B cell (primary cell): ENCODE data around the gene CLDN7. TPM values are rescaled to one million over a fixed set of nuclear protein-coding genes. Genes with fewer than 3 reads are reported as not detected.

Source experiments
- ATAC-seq: fragments of 200-7000 bp; cut with Tn5 transposase; one replicate; pipeline ENCODE4 v1.10.0; 2021; ENCODE audit warnings: low read depth, mild to moderate bottlenecking, moderate number of reproducible peaks, moderate library complexity
- CTCF ChIA-PET: fragments of 350-600 bp; sonication (Branson Sonifier 250); formaldehyde crosslinking; loops from one replicate; lab custom pipeline; 2021; ENCODE audit warnings: antibody characterized with exemption, inconsistent platforms; lab: Charles Lee
- POLR2A ChIA-PET: fragments of 350-600 bp; sonication (Branson Sonifier 250); formaldehyde crosslinking; loops from one replicate; lab custom pipeline; 2021; ENCODE audit warnings: antibody characterized with exemption; lab: Charles Lee
- DNase-seq: peaks from one replicate; pipeline ENCODE4 v3.0.0; 2013
- H2AFZ ChIP-seq: 2 replicates; pipeline ENCODE4 v1.6.1; 2012; ENCODE audit warnings: mild to moderate bottlenecking, low read depth, low read length; ENCODE audit not compliant: insufficient read depth, poor library complexity, severe bottlenecking
- H3K27ac ChIP-seq, 2 donors: 1 replicate in 1 of 2; 2 replicates in 1 of 2; pipeline ENCODE4 v1.5.1; 2012 to 2013; ENCODE audit warnings: low read length in 2 of 2, mild to moderate bottlenecking in 2 of 2, moderate library complexity in 1 of 2
- H3K27me3 ChIP-seq, 4 experiments: fragments of 200-600 bp in 1 of 4; sonication (generic) in 1 of 4; replicated peaks in 1 of 4; 1 replicate in 2 of 4; 2 replicates in 2 of 4; pipeline versions ENCODE4 v1.6.1 to v1.7.0; 2013 to 2016; ENCODE audit warnings: low read length in 3 of 4, mild to moderate bottlenecking in 2 of 4, mixed read lengths in 1 of 4, moderate library complexity in 1 of 4; ENCODE audit not compliant: insufficient read depth in 4 of 4, control insufficient read depth in 3 of 4; ENCODE audit errors: control extremely low read depth in 1 of 4
- H3K36me3 ChIP-seq, 2 experiments: replicated peaks in 1 of 2; 1 replicate in 1 of 2; 2 replicates in 1 of 2; pipeline versions ENCODE4 v1.6.1 to v1.7.1; 2013; ENCODE audit warnings: low read length in 1 of 2; ENCODE audit not compliant: insufficient read depth in 2 of 2, control insufficient read depth in 1 of 2; ENCODE audit errors: control extremely low read depth in 1 of 2, extremely low read depth in 1 of 2
- H3K4me1 ChIP-seq, 2 donors: fragments of 200-600 bp in 1 of 2; sonication (generic) in 1 of 2; 1 replicate in 1 of 2; 2 replicates in 1 of 2; pipeline versions ENCODE4 v1.5.1 to v1.6.1; 2013 to 2017; ENCODE audit warnings: low read length in 2 of 2; ENCODE audit not compliant: control insufficient read depth in 2 of 2, insufficient read depth in 2 of 2
- H3K4me2 ChIP-seq: replicated peaks from 2 replicates; pipeline ENCODE3; 2012; ENCODE audit warnings: mild to moderate bottlenecking, low read depth, low read length; ENCODE audit not compliant: poor library complexity, severe bottlenecking
- H3K4me3 ChIP-seq, 5 experiments: fragments of 200-600 bp in 1 of 5; sonication (generic) in 1 of 5; 1 replicate in 3 of 5; 2 replicates in 2 of 5; pipeline versions ENCODE4 v1.5.1 to v1.7.0; 2011 to 2016; ENCODE audit warnings: low read length in 4 of 5, mild to moderate bottlenecking in 4 of 5, low read depth in 2 of 5, control low read depth in 1 of 5, moderate library complexity in 1 of 5; ENCODE audit not compliant: insufficient read depth in 1 of 5; ENCODE audit errors: control extremely low read depth in 1 of 5, extremely low read depth in 1 of 5
- H3K79me2 ChIP-seq: fragments of 200-600 bp; sonication (generic); one replicate; pipeline ENCODE4 v1.6.0; 2016; ENCODE audit warnings: low read length; ENCODE audit not compliant: control insufficient read depth, insufficient read depth
- H3K9ac ChIP-seq: fragments of 200-600 bp; sonication (generic); 2 replicates; pipeline ENCODE4 v1.6.1; 2017; ENCODE audit warnings: mild to moderate bottlenecking, low read length, moderate library complexity
- H3K9me3 ChIP-seq, 3 donors: one replicate each; pipeline versions ENCODE4 v1.6.1 to v1.7.1; 2013; ENCODE audit warnings: low read length in 2 of 3; ENCODE audit not compliant: control insufficient read depth in 2 of 3, insufficient read depth in 1 of 3; ENCODE audit errors: control extremely low read depth in 1 of 3
- H4K20me1 ChIP-seq: 2 replicates; pipeline ENCODE4 v1.6.0; 2012; ENCODE audit warnings: mild to moderate bottlenecking, low read length; ENCODE audit not compliant: insufficient read depth, control insufficient read depth, poor library complexity, severe bottlenecking
- H3K27ac Mint-ChIP-seq: one replicate; pipeline ENCODE4 v1.8.0; 2021; ENCODE audit warnings: mixed read lengths
- H3K27me3 Mint-ChIP-seq: one replicate; pipeline ENCODE4 v1.8.0; 2021; ENCODE audit warnings: mixed read lengths
- H3K4me1 Mint-ChIP-seq: one replicate; pipeline ENCODE4 v1.8.0; 2021; ENCODE audit warnings: mixed read lengths
- H3K4me3 Mint-ChIP-seq: one replicate; pipeline ENCODE4 v1.8.0; 2021; ENCODE audit warnings: mixed read lengths
- H3K9me3 Mint-ChIP-seq: one replicate; pipeline ENCODE4 v1.8.0; 2022; ENCODE audit warnings: mixed read lengths; ENCODE audit not compliant: insufficient read depth
- EZH2 ChIP-seq: IDR thresholded peaks from 2 replicates; pipeline ENCODE4 v1.6.1; 2012; ENCODE audit warnings: borderline replicate concordance, low read depth, mild to moderate bottlenecking, moderate library complexity, low read length; ENCODE audit not compliant: insufficient read depth, poor library complexity, severe bottlenecking
- WGBS: methylation state at CpG from one replicate; pipeline ENCODE4 v1.1.5; 2013; ENCODE audit warnings: missing lambda C conversion rate; ENCODE audit not compliant: insufficient coverage; 5-methylcytosine and 5-hydroxymethylcytosine counted together
- intact Hi-C: fragments of 100-400 bp; cut with micrococcal nuclease; formaldehyde crosslinking; loops from one replicate; pipeline ENCODE4 v1.10.0; 2022
- polyA plus RNA-seq: library from polyadenylated mRNA; depleted of rRNA; stranded (reverse); fragments of >200 nt; gene quantifications from 2 replicates; pipeline ENCODE4 v1.2.3, GENCODE V29; 2012
- total RNA-seq, 2 donors: library from RNA; stranded (reverse); fragments of 120-200 nt in 1 of 2; gene quantifications; 1 replicate in 1 of 2; 2 replicates in 1 of 2; pipeline versions ENCODE4 v1.2.3 to v1.2.4, GENCODE V29; 2013 to 2022
- TF ChIP-seq, protein P1 (sequence below): fragments of 200-600 bp; IDR thresholded peaks from one replicate; pipeline ENCODE4 v1.8.0; 2022; ENCODE audit warnings: antibody characterized with exemption, mild to moderate bottlenecking

CLDN7 gene
- total and polyA plus RNA-seq, 2 donors (not counting 1 experiment from before 2014, with no cell fraction given) = 1.2 to 5.8 TPM

DNA sequence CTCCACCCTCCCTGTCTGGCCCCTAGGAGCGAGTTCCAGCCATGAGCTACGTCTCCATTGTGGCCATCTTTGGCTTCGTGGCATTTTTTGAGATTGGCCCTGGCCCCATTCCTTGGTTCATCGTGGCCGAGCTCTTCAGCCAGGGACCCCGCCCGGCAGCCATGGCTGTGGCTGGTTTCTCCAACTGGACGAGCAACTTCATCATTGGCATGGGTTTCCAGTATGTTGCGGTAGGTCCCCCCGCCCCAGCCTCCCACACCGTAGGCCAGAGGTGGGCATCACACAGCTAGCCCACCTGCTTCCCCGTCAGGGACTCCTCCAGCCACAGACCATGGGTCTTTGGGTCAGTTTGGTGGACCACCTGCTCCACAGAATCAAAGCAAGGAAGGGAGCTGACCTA is 23.4 kb upstream of the CLDN7 start:
- Histone ChIP-seq H3K36me3 (no peaks in the 10 kb centered on the region), H3K9ac (no peak overlapping the region), H3K4me2 (no peak overlapping the region), H3K27ac (no peak overlapping the region), H3K27me3 (peaks cover 0 to 59% (median 14%) of the 10 kb centered on the region in 4 experiments), H4K20me1 (no peaks in the 10 kb centered on the region), H3K4me1 (peaks cover 19 to 23% of the 10 kb centered on the region in 2 donors), H3K9me3 (peaks cover 0 to 18% (median 0%) of the 10 kb centered on the region in 3 donors), H3K4me3 (no peak overlapping the region), H3K79me2 (no peaks in the 10 kb centered on the region), H2AFZ (no peak overlapping the region)
- ChIA-PET POLR2A (interaction anchor here (0.6 kb wide), 1 partner anchor 64 kb away, joined by 10 read pairs; no protein-coding TSS in a partner anchor), CTCF (interaction anchor here (1.3 to 10.9 kb wide), 3 partner anchors 12 to 108 kb away, joined by 3 to 115 read pairs (median 4); no protein-coding TSS in a partner anchor)
- no peak for ATAC-seq
- no peak for DNase-seq
- intact Hi-C loops = no loop called here
- no peak for TF ChIP-seq EZH2
- TF ChIP-seq, protein P1, sequence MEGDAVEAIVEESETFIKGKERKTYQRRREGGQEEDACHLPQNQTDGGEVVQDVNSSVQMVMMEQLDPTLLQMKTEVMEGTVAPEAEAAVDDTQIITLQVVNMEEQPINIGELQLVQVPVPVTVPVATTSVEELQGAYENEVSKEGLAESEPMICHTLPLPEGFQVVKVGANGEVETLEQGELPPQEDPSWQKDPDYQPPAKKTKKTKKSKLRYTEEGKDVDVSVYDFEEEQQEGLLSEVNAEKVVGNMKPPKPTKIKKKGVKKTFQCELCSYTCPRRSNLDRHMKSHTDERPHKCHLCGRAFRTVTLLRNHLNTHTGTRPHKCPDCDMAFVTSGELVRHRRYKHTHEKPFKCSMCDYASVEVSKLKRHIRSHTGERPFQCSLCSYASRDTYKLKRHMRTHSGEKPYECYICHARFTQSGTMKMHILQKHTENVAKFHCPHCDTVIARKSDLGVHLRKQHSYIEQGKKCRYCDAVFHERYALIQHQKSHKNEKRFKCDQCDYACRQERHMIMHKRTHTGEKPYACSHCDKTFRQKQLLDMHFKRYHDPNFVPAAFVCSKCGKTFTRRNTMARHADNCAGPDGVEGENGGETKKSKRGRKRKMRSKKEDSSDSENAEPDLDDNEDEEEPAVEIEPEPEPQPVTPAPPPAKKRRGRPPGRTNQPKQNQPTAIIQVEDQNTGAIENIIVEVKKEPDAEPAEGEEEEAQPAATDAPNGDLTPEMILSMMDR = no peak
- Mint-ChIP-seq H3K27me3 (peaks cover 44% of the 10 kb centered on the region), H3K9me3 (no peaks in the 10 kb centered on the region), H3K27ac (no peak overlapping the region), H3K4me1 (peaks cover 14% of the 10 kb centered on the region), H3K4me3 (no peak overlapping the region)
- 93% methylated on average over 11 of the region's 12 CpGs for WGBS

DNA sequence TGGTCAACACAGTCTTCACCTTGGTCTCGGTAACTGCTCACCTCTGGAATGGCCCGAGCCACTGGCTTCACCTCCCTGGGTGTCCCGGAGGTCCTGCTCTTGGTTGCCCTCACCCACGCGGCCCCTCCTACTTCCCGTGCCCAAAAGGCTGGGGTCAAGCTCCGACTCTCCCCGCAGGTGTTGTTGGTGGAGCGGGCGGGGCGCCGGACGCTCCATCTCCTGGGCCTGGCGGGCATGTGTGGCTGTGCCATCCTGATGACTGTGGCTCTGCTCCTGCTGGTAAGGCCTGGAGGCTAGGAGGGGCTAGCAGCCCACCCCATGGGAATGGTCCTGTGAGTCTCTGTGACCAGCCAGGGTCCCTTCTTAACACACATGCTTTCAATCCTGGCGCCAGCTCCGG is 22.6 kb upstream of the CLDN7 start:
- intact Hi-C loops = no loop called here
- no peak overlapping the region for H3K9ac ChIP-seq
- H2AFZ ChIP-seq = no peak overlapping the region
- no peak overlapping the region for H3K27ac ChIP-seq
- H3K9me3 ChIP-seq = peaks cover 0 to 18% (median 0%) of the 10 kb centered on the region in 3 donors
- no peaks in the 10 kb centered on the region for H4K20me1 ChIP-seq
- Mint-ChIP-seq H3K9me3 (no peaks in the 10 kb centered on the region), H3K4me3 (no peak overlapping the region), H3K27ac (no peak overlapping the region), H3K27me3 (peaks cover 39% of the 10 kb centered on the region), H3K4me1 (peaks cover 20% of the 10 kb centered on the region)
- no peak for DNase-seq
- no peak for TF ChIP-seq EZH2
- TF ChIP-seq, protein P1 = no peak
- no peak overlapping the region for H3K4me3 ChIP-seq
- no peak for ATAC-seq
- no peaks in the 10 kb centered on the region for H3K36me3 ChIP-seq
- H3K79me2 ChIP-seq = no peaks in the 10 kb centered on the region
- ChIA-PET POLR2A (no interaction called here), CTCF (interaction anchor here (1.3 to 10.9 kb wide), 4 partner anchors 13 to 228 kb away, joined by 3 to 115 read pairs (median 4); no protein-coding TSS in a partner anchor)
- WGBS = 93% methylated on average over 16 of the region's 16 CpGs
- H3K4me2 ChIP-seq = no peak overlapping the region
- H3K4me1 ChIP-seq = peaks cover 20 to 31% of the 10 kb centered on the region in 2 donors
- H3K27me3 ChIP-seq = peaks cover 0 to 57% (median 14%) of the 10 kb centered on the region in 4 experiments
